Natural killer cell (primary cell): ENCODE measurements around the gene CAB39. TPM values are rescaled to one million over a fixed set of nuclear protein-coding genes. Genes with fewer than 3 reads are reported as not detected.

Experiments
- ATAC-seq, 3 donors: fragments of 150-1000 bp in 2 of 3; fragments of 200-7000 bp in 1 of 3; cut with Tn5 transposase; 1 replicate in 1 of 3; 2 replicates in 2 of 3; pipeline ENCODE4 v1.10.0; 2021; ENCODE audit warnings: mild to moderate bottlenecking in 2 of 3, moderate library complexity in 2 of 3
- DNase-seq, 2 donors: peaks; one replicate each; pipeline versions ENCODE4 v3.0.0 to v3.0.0-alpha.2; 2013 to 2021; ENCODE audit warnings: mixed read lengths in 1 of 2
- H3K27ac ChIP-seq: one replicate; pipeline ENCODE4 v1.5.1; 2013; ENCODE audit warnings: mild to moderate bottlenecking, low read length
- H3K27me3 ChIP-seq: one replicate; pipeline ENCODE4 v1.6.1; 2013; ENCODE audit warnings: low read length; ENCODE audit not compliant: control insufficient read depth, insufficient read depth
- H3K36me3 ChIP-seq: one replicate; pipeline ENCODE4 v1.6.1; 2013; ENCODE audit warnings: low read length; ENCODE audit not compliant: control insufficient read depth, insufficient read depth
- H3K4me1 ChIP-seq: one replicate; pipeline ENCODE4 v1.6.1; 2013; ENCODE audit warnings: low read length; ENCODE audit not compliant: control insufficient read depth, insufficient read depth
- H3K4me3 ChIP-seq: one replicate; pipeline ENCODE4 v1.5.1; 2013; ENCODE audit warnings: low read length
- H3K9me3 ChIP-seq: one replicate; pipeline ENCODE4 v1.6.1; 2013; ENCODE audit warnings: low read length; ENCODE audit not compliant: control insufficient read depth, insufficient read depth
- H3K27ac Mint-ChIP-seq, 2 donors: one replicate each; pipeline ENCODE4 v1.8.0; 2022; ENCODE audit warnings: mild to moderate bottlenecking in 2 of 2, mixed read lengths in 2 of 2, moderate library complexity in 1 of 2
- H3K27me3 Mint-ChIP-seq, 2 donors: one replicate each; pipeline ENCODE4 v1.8.0; 2022; ENCODE audit warnings: low read depth in 2 of 2, mixed read lengths in 2 of 2
- H3K36me3 Mint-ChIP-seq: one replicate; pipeline ENCODE4 v1.8.0; 2022; ENCODE audit warnings: mixed read lengths
- H3K4me1 Mint-ChIP-seq, 2 donors: one replicate each; pipeline ENCODE4 v1.8.0; 2022; ENCODE audit warnings: mixed read lengths in 2 of 2
- H3K4me3 Mint-ChIP-seq: one replicate; pipeline ENCODE4 v1.8.0; 2022; ENCODE audit warnings: mild to moderate bottlenecking, moderate library complexity, mixed read lengths
- H3K9me3 Mint-ChIP-seq, 2 donors: one replicate each; pipeline ENCODE4 v1.8.0; 2022; ENCODE audit warnings: mixed read lengths in 2 of 2
- WGBS: methylation state at CpG from one replicate; pipeline ENCODE4 v1.1.7; 2013; ENCODE audit warnings: missing lambda C conversion rate; ENCODE audit not compliant: insufficient coverage; 5-methylcytosine and 5-hydroxymethylcytosine counted together
- intact Hi-C: fragments of 100-400 bp; cut with micrococcal nuclease; formaldehyde crosslinking; loops from one replicate; pipeline ENCODE4 v1.14.2; 2022
- total RNA-seq, 4 donors: library from RNA; stranded (reverse); fragments of 120-200 nt in 1 of 4; gene quantifications; one replicate each; pipeline versions ENCODE4 v1.2.3 to v1.2.4, GENCODE V29; 2013 to 2022
- TF ChIP-seq, protein P1 (sequence below): fragments of 200-600 bp; IDR thresholded peaks from one replicate; pipeline ENCODE4 v1.8.0; 2022; ENCODE audit warnings: antibody characterized with exemption

CAB39 gene
- total RNA-seq, 3 donors from 2014 or later (not counting 1 experiment from before 2014, with no cell fraction given): 75.4 to 96.5 (median 90.5) TPM

DNA sequence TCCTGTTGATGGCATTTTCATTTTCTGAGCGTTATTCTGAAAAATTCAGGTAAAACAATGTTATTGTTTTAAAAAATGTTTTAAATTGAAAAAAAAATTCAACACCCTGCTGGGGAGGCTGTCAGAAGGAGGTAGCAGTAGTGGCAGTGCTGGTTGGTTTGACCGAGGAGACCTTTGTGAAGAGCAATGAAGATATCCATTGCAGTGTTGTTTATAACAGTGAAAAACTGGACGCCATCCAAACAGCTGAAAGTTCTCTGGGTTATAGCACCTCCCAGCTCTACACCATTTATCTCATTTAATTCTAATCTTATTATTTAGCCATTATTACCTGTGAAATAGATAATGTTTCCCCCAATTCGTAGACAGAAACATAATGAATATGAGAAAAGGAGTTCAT is 139.5 kb downstream of the CAB39 start:
- Mint-ChIP-seq H3K36me3 (no peaks in the 10 kb centered on the region), H3K27me3 (peaks cover 65 to 88% of the 10 kb centered on the region in 2 donors), H3K4me1 (peaks cover 10 to 13% of the 10 kb centered on the region in 2 donors), H3K9me3 (no peaks in the 10 kb centered on the region), H3K27ac (no peak overlapping the region), H3K4me3 (no peak overlapping the region)
- no peaks in the 10 kb centered on the region for H3K36me3 ChIP-seq
- H3K27ac ChIP-seq: no peak overlapping the region
- TF ChIP-seq, protein P1, sequence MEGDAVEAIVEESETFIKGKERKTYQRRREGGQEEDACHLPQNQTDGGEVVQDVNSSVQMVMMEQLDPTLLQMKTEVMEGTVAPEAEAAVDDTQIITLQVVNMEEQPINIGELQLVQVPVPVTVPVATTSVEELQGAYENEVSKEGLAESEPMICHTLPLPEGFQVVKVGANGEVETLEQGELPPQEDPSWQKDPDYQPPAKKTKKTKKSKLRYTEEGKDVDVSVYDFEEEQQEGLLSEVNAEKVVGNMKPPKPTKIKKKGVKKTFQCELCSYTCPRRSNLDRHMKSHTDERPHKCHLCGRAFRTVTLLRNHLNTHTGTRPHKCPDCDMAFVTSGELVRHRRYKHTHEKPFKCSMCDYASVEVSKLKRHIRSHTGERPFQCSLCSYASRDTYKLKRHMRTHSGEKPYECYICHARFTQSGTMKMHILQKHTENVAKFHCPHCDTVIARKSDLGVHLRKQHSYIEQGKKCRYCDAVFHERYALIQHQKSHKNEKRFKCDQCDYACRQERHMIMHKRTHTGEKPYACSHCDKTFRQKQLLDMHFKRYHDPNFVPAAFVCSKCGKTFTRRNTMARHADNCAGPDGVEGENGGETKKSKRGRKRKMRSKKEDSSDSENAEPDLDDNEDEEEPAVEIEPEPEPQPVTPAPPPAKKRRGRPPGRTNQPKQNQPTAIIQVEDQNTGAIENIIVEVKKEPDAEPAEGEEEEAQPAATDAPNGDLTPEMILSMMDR: no peak
- intact Hi-C loops: no loop called here
- H3K4me1 ChIP-seq: peaks cover 7% of the 10 kb centered on the region
- ATAC-seq: no peak
- DNase-seq: no peak
- no peaks in the 10 kb centered on the region for H3K9me3 ChIP-seq
- H3K4me3 ChIP-seq: no peak overlapping the region
- H3K27me3 ChIP-seq: peaks cover 27% of the 10 kb centered on the region
- WGBS: 91% methylated on average over 3 of the region's 4 CpGs

DNA sequence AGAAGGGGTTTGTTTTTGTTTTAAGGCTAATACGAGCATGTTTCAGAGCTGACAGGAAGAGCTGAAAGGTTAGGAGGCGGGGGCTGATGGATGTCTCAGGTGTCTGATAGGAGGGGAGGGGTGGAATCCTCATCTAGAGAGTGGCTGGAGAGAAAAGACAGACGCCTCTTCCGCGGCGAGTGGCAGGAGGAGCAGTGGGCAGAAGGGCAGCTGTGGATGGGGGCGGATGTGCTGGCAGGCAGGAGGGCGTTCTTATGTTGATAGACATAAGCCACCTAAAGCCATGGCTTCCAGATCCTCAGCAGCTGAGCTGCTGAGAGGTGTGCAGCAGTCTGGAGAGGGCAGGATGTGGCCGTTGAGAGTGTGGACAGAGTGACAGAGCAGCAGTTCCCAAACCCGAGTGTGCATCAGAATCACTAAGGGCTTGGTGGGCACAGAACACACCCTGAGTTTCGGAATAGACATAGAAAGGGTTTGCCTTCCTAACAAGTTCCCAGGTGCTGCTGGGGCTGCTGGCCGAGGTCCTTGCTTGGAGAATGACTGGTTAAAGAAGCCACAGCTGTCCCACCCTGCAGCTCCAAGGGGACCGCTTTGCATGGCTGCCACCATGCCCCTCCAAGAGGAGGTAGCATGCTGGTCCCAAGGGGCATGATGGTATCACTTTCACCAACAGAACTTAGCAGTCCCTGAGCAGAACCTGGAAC is 149.1 kb downstream of the CAB39 start:
- peak in 1 of 2 donors; percentile 37 for DNase-seq
- Histone ChIP-seq H3K9me3 (no peaks in the 10 kb centered on the region), H3K4me1 (peaks cover 37% of the 10 kb centered on the region), H3K27me3 (peaks cover 56% of the 10 kb centered on the region), H3K27ac (no peak overlapping the region), H3K36me3 (no peaks in the 10 kb centered on the region), H3K4me3 (no peak overlapping the region)
- intact Hi-C loops: no loop called here
- ATAC-seq: no peak
- peaks cover 29 to 51% of the 10 kb centered on the region in 2 donors for H3K4me1 Mint-ChIP-seq
- 73% methylated on average over 13 of the region's 13 CpGs for WGBS
- no peaks in the 10 kb centered on the region for H3K9me3 Mint-ChIP-seq
- TF ChIP-seq, protein P1: no peak
- H3K36me3 Mint-ChIP-seq: no peaks in the 10 kb centered on the region
- H3K27me3 Mint-ChIP-seq: peaks cover 51 to 54% of the 10 kb centered on the region in 2 donors
- H3K4me3 Mint-ChIP-seq: peak overlapping the region; percentile 62
- H3K27ac Mint-ChIP-seq: no peak overlapping the region

DNA sequence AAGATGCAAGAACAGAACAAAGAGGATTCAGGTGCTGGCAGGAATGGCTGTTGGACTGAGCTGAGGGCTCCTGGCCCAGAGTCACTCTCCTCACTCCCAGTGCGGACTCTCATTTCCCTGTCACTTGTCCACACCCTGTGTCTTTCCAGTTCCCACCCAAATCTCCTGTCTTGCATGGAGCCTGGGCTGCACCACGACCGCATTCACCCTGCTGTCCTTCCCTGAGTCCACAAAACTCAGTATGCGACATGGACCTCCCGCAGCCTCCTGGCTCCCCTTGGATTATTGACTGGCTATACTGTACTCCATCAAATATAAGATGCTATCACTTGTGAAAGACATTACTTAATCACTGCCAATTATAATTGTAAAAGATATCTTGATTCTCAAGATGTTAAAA is 149.7 kb downstream of the CAB39 start:
- DNase-seq (no peak), ATAC-seq (no peak)
- Histone ChIP-seq H3K36me3 (no peaks in the 10 kb centered on the region), H3K27me3 (peaks cover 53% of the 10 kb centered on the region), H3K27ac (no peak overlapping the region), H3K9me3 (no peaks in the 10 kb centered on the region), H3K4me1 (peaks cover 43% of the 10 kb centered on the region), H3K4me3 (no peak overlapping the region)
- intact Hi-C loops: no loop called here
- peaks cover 29 to 57% of the 10 kb centered on the region in 2 donors for H3K4me1 Mint-ChIP-seq
- 90% methylated on average over 5 of the region's 5 CpGs for WGBS
- TF ChIP-seq, protein P1: no peak
- peaks cover 47 to 49% of the 10 kb centered on the region in 2 donors for H3K27me3 Mint-ChIP-seq
- H3K4me3 Mint-ChIP-seq: no peak overlapping the region
- H3K36me3 Mint-ChIP-seq: no peaks in the 10 kb centered on the region
- no peaks in the 10 kb centered on the region for H3K9me3 Mint-ChIP-seq
- no peak overlapping the region for H3K27ac Mint-ChIP-seq

DNA sequence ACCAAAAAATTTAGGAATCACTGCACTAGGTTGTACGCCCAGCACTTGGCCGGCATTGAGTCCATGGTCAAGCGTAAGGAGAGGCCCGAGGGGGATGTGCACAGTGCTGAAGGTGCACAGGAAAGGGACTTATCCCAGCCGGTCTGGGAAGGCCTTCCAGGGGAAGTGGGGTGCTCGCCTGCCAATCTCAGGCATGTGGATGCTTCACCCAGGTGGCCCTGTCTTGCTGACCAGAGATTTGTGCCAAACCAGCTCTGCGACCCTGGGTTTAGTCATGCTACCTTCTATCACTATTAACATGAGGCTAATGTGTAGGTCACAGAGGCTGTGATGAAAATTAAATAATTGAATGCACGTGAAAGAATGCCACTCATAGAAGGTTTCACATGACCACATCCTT is 150.4 kb downstream of the CAB39 start:
- Histone ChIP-seq H3K9me3 (no peaks in the 10 kb centered on the region), H3K27me3 (peaks cover 47% of the 10 kb centered on the region), H3K4me1 (peaks cover 50% of the 10 kb centered on the region), H3K36me3 (no peaks in the 10 kb centered on the region), H3K4me3 (no peak overlapping the region), H3K27ac (no peak overlapping the region)
- WGBS: 87% methylated on average over 6 of the region's 8 CpGs
- TF ChIP-seq, protein P1: no peak
- Mint-ChIP-seq H3K4me1 (peaks cover 29 to 58% of the 10 kb centered on the region in 2 donors), H3K9me3 (no peaks in the 10 kb centered on the region), H3K4me3 (peak overlapping the region; percentile 74), H3K36me3 (no peaks in the 10 kb centered on the region), H3K27me3 (peaks cover 39 to 42% of the 10 kb centered on the region in 2 donors), H3K27ac (no peak overlapping the region)
- ATAC-seq (no peak), DNase-seq (no peak)
- intact Hi-C loops: no loop called here
